Glutamatergic neuron (in vitro differentiated cells): ENCODE data around the gene TMEM129. TPM values are rescaled to one million over a fixed set of nuclear protein-coding genes. Genes with fewer than 3 reads are reported as not detected.

Experiments
- DNase-seq: peaks from one replicate; pipeline ENCODE4 v3.0.0; 2022
- H3K27ac Mint-ChIP-seq: one replicate; pipeline ENCODE4 v1.8.0; 2020; ENCODE audit warnings: mild to moderate bottlenecking, mixed read lengths, inconsistent platforms; ENCODE audit not compliant: unreplicated experiment
- H3K27me3 Mint-ChIP-seq: one replicate; pipeline ENCODE4 v1.8.0; 2020; ENCODE audit warnings: mild to moderate bottlenecking, moderate library complexity, mixed read lengths, inconsistent platforms; ENCODE audit not compliant: unreplicated experiment
- H3K36me3 Mint-ChIP-seq: one replicate; pipeline ENCODE4 v1.8.0; 2020; ENCODE audit warnings: mild to moderate bottlenecking, mixed read lengths, inconsistent platforms; ENCODE audit not compliant: unreplicated experiment
- H3K4me1 Mint-ChIP-seq: one replicate; pipeline ENCODE4 v1.8.0; 2020; ENCODE audit warnings: mild to moderate bottlenecking, low read depth, mixed read lengths, inconsistent platforms; ENCODE audit not compliant: unreplicated experiment
- H3K4me3 Mint-ChIP-seq: one replicate; pipeline ENCODE4 v1.8.0; 2020; ENCODE audit warnings: mild to moderate bottlenecking, mixed read lengths, inconsistent platforms; ENCODE audit not compliant: unreplicated experiment
- H3K9me3 Mint-ChIP-seq: one replicate; pipeline ENCODE4 v1.8.0; 2020; ENCODE audit warnings: mild to moderate bottlenecking, moderate library complexity, mixed read lengths, inconsistent platforms; ENCODE audit not compliant: unreplicated experiment
- total RNA-seq: library from RNA; stranded (reverse); fragmentation: NEBNext Ultra II Directional; extraction: Animal tissue kit (Norgen Biotek cat#: 25700); gene quantifications from one replicate; pipeline ENCODE4 v1.2.1, GENCODE V29; 2021; ENCODE audit not compliant: unreplicated experiment
- TF ChIP-seq, protein P1 (sequence below): fragments of 200-600 bp; sonication (generic); IDR thresholded peaks from one replicate; pipeline ENCODE4 v1.5.0; 2021; ENCODE audit not compliant: partially characterized antibody, unreplicated experiment

The TMEM129 gene
- total RNA-seq, 1 donor from 2014 or later, result 23.8 TPM

GRCh38 chr4:1735215-1735614 lies 14.1 kb upstream of the TMEM129 start:
- H3K4me1 Mint-ChIP-seq, result no peaks in the 10 kb centered on the region
- H3K27ac Mint-ChIP-seq, result no peak overlapping the region
- peaks cover 2% of the 10 kb centered on the region for H3K27me3 Mint-ChIP-seq
- no peak for DNase-seq
- peaks cover 9% of the 10 kb centered on the region for H3K9me3 Mint-ChIP-seq
- TF ChIP-seq, protein P1, sequence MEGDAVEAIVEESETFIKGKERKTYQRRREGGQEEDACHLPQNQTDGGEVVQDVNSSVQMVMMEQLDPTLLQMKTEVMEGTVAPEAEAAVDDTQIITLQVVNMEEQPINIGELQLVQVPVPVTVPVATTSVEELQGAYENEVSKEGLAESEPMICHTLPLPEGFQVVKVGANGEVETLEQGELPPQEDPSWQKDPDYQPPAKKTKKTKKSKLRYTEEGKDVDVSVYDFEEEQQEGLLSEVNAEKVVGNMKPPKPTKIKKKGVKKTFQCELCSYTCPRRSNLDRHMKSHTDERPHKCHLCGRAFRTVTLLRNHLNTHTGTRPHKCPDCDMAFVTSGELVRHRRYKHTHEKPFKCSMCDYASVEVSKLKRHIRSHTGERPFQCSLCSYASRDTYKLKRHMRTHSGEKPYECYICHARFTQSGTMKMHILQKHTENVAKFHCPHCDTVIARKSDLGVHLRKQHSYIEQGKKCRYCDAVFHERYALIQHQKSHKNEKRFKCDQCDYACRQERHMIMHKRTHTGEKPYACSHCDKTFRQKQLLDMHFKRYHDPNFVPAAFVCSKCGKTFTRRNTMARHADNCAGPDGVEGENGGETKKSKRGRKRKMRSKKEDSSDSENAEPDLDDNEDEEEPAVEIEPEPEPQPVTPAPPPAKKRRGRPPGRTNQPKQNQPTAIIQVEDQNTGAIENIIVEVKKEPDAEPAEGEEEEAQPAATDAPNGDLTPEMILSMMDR, result no peak
- H3K36me3 Mint-ChIP-seq, result peaks cover 7% of the 10 kb centered on the region
- H3K4me3 Mint-ChIP-seq, result no peak overlapping the region

GRCh38 chr4:1732911-1733310 lies 11.8 kb upstream of the TMEM129 start:
- no peak overlapping the region for H3K4me3 Mint-ChIP-seq
- DNase-seq, result no peak
- H3K36me3 Mint-ChIP-seq, result no peaks in the 10 kb centered on the region
- H3K9me3 Mint-ChIP-seq, result peaks cover 2% of the 10 kb centered on the region
- no peaks in the 10 kb centered on the region for H3K4me1 Mint-ChIP-seq
- no peak overlapping the region for H3K27ac Mint-ChIP-seq
- TF ChIP-seq, protein P1, result no peak
- peaks cover 2% of the 10 kb centered on the region for H3K27me3 Mint-ChIP-seq

DNA sequence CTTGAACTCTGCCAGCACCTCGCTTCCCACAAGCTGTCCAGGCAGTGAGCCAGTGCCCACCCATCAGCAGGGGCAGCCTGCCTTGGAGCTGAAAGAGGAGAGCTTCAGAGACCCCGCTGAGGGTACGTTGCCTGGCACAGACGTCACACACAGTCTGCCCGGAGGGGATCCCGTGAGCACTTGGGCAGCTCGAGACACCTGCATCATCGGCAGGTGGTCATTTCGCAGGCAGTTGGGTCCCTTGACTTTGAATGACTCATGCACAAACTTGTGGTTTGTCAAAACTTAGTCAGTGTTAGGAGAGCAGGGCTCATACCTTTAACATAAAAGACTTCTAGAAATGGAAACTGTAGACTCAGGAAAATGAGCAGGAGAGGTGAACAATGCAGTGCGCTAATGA lies 10.1 kb upstream of the TMEM129 start:
- no peak for DNase-seq
- Mint-ChIP-seq H3K4me3 (no peak overlapping the region), H3K27me3 (no peaks in the 10 kb centered on the region), H3K9me3 (peaks cover 6% of the 10 kb centered on the region), H3K4me1 (no peaks in the 10 kb centered on the region), H3K36me3 (no peaks in the 10 kb centered on the region), H3K27ac (no peak overlapping the region)
- TF ChIP-seq, protein P1, result no peak

- peaks cover 5% of the 10 kb centered on the region for H3K9me3 Mint-ChIP-seq
- H3K4me1 Mint-ChIP-seq, result no peaks in the 10 kb centered on the region
- TF ChIP-seq, protein P1, result no peak
- no peaks in the 10 kb centered on the region for H3K27me3 Mint-ChIP-seq
- DNase-seq, result no peak
- no peak overlapping the region for H3K4me3 Mint-ChIP-seq
- H3K27ac Mint-ChIP-seq, result no peak overlapping the region
- no peaks in the 10 kb centered on the region for H3K36me3 Mint-ChIP-seq
Measured at GRCh38 chr4:1730532-1731135, 9.5 kb upstream of the TMEM129 start.

DNA sequence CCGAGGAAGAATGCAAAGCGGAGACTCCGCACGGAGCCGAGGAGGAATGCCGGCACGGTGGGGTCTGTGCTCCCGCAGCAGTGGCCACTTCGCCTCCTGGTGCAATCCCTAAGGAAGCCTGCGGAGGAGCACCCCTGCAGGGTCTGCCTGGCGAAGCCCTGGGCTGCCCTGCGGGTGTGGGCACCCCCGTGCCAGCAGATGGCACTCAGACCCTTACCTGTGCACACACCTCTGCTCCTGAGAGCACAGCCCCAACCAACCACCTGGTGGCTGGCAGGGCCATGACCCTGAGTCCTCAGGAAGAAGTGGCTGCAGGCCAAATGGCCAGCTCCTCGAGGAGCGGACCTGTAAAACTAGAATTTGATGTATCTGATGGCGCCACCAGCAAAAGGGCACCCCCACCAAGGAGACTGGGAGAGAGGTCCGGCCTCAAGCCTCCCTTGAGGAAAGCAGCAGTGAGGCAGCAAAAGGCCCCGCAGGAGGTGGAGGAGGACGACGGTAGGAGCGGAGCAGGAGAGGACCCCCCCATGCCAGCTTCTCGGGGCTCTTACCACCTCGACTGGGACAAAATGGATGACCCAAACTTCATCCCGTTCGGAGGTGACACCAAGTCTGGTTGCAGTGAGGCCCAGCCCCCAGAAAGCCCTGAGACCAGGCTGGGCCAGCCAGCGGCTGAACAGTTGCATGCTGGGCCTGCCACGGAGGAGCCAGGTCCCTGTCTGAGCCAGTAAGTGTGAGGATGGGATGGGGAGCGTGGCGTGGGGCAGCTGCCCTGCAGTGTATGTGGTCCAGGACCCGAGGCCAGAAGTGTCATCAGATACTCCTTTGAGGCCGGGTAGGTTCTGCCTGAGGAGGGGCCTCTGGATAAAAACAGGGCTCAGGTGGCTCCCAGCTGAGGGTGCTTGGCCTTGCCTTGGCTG lies 7.2 kb upstream of the TMEM129 start:
- H3K36me3 Mint-ChIP-seq, result no peaks in the 10 kb centered on the region
- no peak overlapping the region for H3K4me3 Mint-ChIP-seq
- H3K4me1 Mint-ChIP-seq, result peaks cover 3% of the 10 kb centered on the region
- H3K27me3 Mint-ChIP-seq, result peaks cover 4% of the 10 kb centered on the region
- TF ChIP-seq, protein P1, result no peak
- DNase-seq, result no peak
- H3K27ac Mint-ChIP-seq, result no peak overlapping the region
- peaks cover 6% of the 10 kb centered on the region for H3K9me3 Mint-ChIP-seq
